LNCaP clone FGC (cell line): ENCODE results near the gene NMBR.

Experiments used
- DNase-seq: peaks from one replicate; pipeline ENCODE4 v3.0.0-alpha.2; 2011; ENCODE audit warnings: low read depth
- H3K4me3 ChIP-seq: 2 replicates; pipeline ENCODE4 v1.5.1; 2011; ENCODE audit warnings: mild to moderate bottlenecking, low read depth, low read length, control low read depth
- CTCF ChIP-seq: IDR thresholded peaks from 2 replicates; pipeline ENCODE4 v1.5.1; 2012; ENCODE audit warnings: mild to moderate bottlenecking; ENCODE audit not compliant: control insufficient read depth, insufficient read depth; ENCODE audit errors: extremely low read depth

NMBR gene

DNA sequence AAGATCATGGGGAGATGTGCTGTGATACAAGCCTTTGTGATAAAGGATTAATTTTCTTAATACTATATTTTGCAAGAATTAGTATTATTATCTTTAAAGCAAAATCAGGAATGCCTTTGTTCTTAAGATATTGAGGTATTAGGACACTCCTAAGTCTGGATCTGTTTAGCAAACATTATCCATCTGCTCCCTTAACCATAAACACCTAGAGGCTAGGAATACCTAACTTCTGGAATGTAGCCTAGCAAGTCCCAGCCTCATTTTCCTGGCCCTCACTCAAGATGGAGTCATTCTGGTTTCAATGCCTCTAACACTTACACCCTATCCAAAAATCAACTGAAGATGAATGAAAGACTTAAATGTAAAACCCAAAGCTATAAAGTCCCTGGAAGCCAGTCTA, 120.5 kb downstream of the NMBR start:
- no peak for TF ChIP-seq CTCF
- DNase-seq = no peak
- H3K4me3 ChIP-seq = no peak overlapping the region
